ENCODE data around the gene HSD17B11. TPM values are rescaled to one million over a fixed set of nuclear protein-coding genes. Genes with fewer than 3 reads are reported as not detected.
A peak's percentile ranks its signal among the peaks of the same experiment; 100 is the strongest.
"Not testable (repeated sequence)": the region's sequence is repeated elsewhere in the genome, so short reads cannot be mapped to it uniquely, and the experiment has no call there.

The HSD17B11 gene
- total RNA-seq, 1 donor from 2014 or later, result 13.5 TPM

DNA sequence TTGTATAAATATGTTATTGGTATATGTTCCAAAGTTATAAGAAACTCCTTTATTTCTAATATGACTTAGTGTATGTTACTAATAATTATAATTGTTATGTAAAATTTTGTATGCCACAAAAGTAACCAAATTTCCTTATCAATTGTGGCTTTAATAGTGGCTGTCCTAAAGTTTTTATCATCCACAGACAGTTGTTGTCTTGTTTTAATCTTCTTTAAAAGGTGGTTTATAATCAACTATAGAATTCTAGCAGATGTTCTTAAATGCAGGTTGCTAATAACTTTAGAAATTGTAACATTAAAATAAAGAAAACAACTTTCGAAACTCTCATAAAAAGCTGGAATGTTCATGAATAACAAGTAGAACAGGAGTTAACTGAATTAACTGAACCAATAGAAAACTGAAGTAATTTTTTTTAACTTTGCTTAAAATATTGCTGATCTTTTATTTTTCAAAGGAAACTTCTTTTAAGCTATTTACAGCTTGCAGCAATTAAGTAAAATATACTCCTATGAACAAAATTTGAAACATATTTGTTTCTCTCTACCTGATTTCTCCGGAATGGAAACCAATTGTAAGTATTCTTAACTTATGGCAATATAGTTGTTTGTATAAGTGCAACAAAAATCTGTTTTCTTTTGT is 24.3 kb downstream of the HSD17B11 start:
- intact Hi-C loops (cut with micrococcal nuclease), result no loop called here
- DNase-seq (no peak), ATAC-seq (no peak)

DNA sequence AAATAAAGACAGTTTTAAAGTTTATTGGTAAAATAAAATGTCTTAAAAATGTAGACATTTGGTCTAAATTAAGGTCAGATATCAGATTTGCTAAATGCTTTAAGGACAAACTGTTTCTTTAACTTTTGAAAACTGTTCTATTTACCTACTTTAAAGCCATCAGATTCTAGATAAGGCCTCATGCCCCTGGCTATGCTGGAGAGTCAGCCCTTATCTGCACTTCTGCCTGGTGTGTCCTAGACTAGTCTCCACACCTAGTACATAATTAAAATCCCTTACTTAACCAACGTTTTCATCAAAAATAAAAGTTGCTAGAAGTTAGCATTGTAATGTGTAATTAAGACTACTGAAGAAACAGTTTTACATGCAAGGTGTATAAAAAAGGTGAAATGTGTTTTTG is 25.6 kb downstream of the HSD17B11 start:
- ATAC-seq (no peak), DNase-seq (no peak)
- intact Hi-C loops (cut with micrococcal nuclease), result no loop called here

DNA sequence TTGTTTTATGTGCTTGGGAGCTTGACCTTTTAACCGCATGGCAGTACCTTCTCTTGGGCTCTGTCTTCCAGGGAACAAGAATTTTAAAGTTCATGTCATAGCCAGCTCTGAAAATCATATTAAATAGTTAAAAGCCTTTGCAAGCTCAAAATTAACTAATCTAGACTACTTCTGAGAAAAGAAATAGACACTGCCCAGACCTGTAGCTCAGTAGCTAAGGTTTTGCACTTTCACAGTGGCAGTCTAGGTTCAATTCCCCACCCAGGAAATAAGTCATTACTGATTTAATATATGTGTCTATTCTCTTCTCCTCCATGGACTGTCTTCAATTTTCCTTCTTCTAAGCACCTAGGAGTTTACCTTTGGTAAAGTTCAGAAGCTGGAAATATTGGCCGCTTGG is 27.4 kb downstream of the HSD17B11 start:
- intact Hi-C loops (cut with micrococcal nuclease), result no loop called here
- DNase-seq (no peak), ATAC-seq (no peak)

DNA sequence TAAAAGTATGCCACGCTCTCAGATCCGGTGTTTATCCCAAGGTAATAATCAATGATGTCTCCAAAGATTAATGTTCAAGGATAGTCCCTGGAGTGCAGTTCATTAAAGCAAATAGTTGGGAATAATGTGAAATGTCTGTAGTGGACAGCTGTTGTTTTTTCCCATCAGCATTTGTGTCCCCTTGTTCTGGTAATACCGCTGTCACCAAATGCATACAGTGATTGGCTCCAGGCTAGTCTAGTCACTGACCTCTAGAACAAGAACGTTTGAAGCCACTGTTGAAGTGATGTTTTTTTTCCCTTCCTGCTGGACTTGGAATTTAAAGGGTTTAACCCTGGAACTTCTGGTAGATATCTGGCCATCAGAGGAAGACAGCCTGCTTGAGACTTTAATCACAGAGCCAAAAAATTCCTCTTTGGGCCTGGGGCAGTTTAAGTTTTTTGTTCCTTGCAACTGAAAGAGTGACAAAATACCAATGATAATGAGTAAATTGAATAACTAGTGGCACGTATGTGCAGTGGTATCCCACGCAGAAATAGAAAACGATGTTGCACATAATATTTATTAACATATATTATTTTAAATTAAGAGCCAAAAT is 30.6 kb downstream of the HSD17B11 start:
- no peak for ATAC-seq
- DNase-seq, result no peak
- intact Hi-C loops (cut with micrococcal nuclease), result no loop called here

DNA sequence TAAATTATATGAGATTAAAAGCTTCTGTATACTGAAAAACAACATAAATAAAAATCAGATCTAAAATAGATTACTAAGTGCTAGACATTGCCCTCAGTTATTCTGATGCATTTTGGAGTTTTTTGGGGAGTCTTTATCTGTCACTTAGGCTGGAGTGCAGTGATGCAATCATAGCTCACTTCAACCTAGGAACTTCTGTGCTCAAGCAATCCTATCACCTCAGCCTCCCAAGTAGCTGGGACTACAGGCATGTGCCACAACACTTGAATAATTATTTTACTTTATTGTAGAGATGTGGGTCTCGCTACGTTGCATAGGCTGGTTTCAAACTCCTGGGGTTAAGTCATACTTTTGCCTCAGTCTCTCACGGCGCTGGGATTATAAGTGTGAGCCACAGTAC is 31.7 kb downstream of the HSD17B11 start:
- DNase-seq, result no peak
- intact Hi-C loops (cut with micrococcal nuclease), result no loop called here
- ATAC-seq, result no peak

DNA sequence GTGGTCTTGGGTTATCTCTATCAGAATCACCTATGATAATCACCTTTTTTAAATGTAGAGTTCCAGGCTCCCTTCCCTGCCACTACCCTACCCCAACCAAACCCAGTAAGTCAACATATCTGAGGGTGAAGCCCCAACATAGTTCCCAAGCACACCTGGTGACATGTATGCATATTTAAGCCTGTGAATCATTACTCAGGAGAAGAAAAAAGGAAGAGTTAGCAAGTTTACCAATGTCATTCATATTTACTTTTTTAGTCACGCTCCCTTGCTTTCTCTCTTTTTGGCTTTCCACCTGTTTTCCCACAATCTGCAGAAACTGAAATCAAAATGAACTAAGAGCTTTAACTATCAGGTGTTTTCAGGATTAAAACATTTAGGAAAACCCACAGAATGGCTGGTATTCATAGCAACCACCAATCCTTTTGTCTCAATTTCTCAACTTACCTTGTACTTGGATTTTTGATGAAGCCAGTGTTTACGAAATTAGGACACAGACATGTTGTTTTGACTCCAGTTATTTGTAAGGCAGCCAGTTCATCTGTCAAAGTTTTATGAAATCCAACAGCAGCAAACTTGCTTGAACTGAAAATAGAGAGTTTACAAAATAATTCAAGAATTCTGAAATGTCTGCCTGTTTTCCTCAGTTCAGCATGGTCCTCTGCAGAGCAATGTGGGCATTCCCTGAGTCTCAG is 34.0 kb downstream of the HSD17B11 start:
- DNase-seq, result no peak
- ATAC-seq, result no peak
- intact Hi-C loops (cut with micrococcal nuclease), result no loop called here

DNA sequence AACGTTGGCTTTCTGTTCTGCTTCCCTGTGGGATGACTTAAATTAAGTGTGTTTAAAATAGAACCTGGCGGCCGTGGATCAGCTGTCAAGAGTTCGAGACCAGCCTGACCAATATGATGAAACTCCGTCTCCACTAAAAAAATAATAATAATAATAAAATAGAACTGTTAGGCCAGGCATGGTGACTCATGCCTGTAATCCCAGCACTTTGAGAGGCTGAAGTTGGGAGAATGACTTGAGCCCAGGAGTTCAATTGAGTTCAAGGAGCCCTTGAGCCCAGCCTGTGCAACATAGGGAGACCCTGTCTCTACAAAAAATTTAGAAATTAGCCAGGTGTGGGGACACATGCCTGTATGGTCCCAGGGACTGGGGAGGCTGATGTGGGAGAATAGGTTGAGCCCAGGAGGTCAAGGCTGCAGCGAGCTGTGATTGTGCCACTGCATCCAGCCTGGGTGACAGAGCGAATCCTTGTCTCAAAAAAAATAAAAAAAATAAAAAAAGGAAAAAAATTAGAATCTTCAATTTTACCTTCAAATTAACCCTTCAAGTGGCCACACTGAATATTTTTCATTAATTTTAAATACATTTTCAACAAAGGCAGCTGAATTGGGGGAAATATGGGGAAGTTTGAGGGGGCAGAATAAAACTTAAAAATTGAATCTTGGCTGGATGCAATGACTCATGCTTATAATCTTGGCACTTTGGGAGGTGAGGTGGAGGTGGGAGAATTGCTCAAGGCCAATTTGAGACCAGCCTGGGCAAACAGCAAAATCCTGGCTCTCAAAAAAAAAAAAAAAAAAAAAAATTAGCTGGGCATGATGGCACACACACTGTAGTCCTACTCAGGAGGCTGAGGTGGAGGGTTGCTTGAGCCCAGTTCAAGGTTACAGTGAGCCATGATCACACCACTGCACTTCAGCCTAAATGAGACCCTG is 36.6 kb downstream of the HSD17B11 start:
- intact Hi-C loops (cut with micrococcal nuclease), result no loop called here
- ATAC-seq (no peak), DNase-seq (no peak)

DNA sequence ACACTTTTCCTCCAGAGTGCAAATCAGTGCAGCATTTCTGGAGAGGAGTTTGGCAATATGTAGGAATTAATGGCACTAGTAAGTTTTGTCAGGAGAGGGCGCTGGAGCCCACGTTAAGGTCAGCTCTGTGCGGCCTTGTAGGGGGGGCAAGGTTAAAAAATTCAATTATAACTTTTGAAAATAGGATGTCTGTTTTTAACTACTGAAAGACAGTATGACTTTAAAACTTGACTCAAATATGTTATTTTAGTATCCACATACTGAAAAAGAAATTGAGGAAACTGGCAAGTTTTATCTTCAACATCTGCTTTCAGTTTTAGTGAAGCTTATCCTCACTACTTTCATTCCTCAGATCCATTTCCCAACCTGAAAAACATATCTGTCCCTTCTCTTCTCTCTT is 37.4 kb downstream of the HSD17B11 start:
- intact Hi-C loops (cut with micrococcal nuclease), result no loop called here
- ATAC-seq, result peak; percentile 59
- DNase-seq, result no peak

DNA sequence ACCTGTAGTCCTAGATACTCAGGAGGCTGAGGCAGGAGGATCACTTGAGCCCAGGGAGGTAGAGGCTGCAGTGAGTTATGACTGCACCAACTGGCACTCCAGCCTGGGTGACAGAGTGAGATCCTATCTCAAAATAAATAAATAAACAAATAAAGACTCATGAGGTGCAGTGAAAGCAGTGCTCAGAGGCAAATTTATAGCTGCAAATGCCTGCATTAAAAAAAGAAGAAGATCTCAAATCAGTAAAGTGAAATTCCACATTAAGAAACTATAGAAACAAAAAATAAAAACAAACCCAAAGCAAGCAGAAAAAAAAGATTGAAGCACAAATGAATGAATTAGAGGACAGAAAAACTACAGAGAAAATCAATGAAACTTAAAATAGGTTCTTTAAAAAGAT is 45.8 kb downstream of the HSD17B11 start:
- intact Hi-C loops (cut with micrococcal nuclease), result no loop called here
- DNase-seq (no peak), ATAC-seq (no peak)

DNA sequence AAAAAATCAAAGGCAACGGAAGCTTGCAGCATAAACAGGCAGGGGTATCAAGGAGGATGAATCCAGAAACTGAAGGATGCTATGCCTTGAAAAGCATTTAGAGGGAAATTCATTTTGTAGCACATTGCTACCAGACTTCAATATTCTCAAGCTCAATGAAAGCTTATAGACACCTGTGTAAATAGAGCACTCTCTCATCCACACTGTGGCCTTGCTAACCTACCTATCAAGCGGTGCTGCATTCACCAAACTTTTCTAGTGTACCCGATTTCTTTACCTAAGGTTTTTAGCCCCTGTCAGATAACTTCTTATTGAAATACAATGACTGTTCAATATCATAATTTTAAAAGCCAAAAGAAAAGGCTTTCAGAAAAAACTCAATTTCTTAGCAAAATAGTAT is 48.1 kb downstream of the HSD17B11 start:
- intact Hi-C loops (cut with micrococcal nuclease), result no loop called here
- ATAC-seq (no peak), DNase-seq (no peak)

DNA sequence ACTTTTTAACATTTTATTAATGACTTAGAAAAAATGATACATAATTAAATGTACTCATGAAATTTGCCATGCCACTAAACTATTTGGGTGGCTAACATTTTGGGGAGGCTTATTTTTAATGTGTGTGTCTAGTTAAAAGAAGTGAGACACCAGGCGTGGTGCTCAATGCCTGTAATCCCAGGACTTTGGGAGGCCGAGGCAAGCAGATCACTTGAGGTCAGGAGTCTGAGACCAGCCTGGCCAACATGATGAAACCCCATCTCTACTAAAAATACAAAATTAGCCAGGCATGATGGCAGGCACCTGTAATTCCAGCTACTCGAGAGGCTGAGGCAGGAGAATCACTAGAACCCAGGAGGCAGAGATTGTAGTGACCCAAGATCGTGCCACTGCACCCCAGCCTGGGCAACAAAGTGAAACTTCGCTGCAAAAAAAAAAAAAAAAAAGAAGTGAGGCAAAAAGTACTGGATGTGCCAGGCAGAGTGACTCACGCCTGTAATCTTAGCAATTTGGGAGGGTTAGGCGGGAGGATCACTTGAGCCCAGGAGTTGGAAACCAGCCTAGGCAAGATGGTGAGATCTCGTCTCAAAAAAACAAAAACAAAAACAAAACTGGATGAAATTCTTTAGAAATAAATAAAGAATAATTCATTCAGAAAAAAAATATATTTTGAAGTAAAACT is 48.9 kb downstream of the HSD17B11 start:
- peak; percentile 52 for ATAC-seq
- intact Hi-C loops (cut with micrococcal nuclease); DNase-seq: not testable (repeated sequence)

DNA sequence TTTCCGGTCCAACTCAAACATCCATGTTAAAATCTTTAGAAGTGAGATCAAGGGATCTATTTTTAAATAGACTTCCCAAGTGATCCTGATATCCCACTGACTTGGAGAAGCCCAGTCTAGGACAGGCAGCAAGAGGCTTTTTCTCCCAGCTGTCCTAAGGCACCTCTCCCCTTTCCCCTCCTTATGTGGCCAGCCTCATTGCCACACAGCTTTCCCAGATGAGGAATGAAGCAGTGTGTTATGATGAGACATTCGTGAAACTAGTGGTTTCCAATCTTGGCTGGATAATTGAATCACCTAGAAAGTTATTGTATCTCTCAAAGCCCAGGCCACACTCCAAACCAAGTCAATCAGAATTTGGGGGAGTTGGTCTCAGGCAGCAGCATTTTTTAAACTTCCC is 51.5 kb downstream of the HSD17B11 start:
- ATAC-seq (no peak), DNase-seq (no peak)
- intact Hi-C loops (cut with micrococcal nuclease), result no loop called here

DNA sequence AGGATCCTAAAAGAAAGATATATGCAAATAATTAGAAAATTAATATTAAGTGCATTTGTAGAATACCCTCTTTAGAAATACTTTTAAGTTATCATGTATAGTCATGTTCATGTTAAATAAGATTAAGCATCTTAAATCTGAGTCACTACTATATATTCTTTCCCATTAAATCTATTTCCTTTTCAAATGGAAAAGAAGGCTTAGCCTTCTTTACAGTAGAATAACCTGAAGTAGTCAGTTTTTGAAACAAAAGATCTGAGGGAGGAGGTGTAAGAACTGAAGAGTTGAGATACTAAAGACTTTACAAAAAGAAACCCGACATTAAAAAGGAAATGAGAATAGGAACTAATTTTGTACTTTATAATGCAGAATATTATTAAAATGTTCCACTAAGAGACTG is 53.6 kb downstream of the HSD17B11 start:
- intact Hi-C loops (cut with micrococcal nuclease), result no loop called here
- ATAC-seq, result no peak
- DNase-seq, result no peak

DNA sequence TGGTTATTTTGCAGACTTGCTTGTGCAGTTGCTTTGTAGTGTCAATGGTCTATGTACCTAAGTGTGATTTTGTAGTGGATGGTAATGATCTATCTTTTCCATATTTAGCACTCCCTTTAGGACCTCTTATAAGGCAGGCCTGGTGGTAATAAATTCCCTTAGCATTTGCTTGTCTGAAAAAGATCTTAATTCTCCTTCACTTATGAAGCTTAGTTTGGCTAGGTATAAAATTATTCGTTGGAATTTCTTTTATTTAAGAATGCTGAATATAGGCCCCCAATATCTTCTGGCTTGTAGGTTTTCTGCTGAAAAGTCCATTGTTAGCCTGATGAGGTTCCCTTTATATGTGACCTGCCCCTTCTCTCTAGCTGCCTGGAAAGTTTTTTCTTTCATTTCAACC is 57.7 kb downstream of the HSD17B11 start:
- ATAC-seq, result no peak
- intact Hi-C loops (cut with micrococcal nuclease), result no loop called here
- DNase-seq, result no peak

DNA sequence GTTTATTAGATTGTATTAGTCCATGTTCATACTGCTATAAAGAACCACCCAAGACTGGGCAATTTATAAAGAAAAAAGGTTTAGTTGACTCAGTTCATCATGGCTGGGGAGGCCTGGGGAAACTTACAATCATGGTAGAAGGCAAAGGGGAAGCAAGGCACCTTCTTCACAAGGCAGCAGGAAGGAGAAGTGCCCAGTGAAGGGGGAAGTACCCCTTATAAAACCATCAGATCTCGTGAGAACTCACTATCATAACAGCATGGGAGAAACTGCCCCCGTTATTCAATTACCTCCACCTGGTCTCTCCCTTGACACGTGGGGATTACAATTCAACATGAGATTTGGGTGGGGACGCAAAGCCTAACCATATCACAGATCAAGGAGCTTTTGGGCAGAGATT is 60.2 kb downstream of the HSD17B11 start:
- DNase-seq, result no peak
- intact Hi-C loops (cut with micrococcal nuclease), result no loop called here
- no peak for ATAC-seq

DNA sequence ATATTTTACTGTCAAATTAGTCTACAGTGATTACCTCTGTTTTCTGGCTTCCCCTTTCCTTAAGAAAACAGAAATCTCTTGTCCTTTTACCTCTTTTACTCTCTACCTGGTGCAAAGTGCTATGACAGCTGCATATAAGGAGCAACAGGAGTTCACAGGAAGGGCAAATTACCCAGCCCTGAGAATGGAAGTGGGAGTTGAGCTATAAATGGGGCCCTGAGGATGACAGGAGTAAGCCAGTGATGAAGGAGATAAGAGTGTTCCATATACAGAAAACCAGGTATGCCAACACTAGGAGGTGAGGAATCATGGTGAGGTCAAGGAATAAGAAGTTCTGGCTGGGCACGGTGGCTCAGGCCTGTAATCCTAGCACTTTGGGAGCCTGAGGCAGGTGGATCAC is 63.9 kb downstream of the HSD17B11 start:
- DNase-seq (no peak), ATAC-seq (no peak)
- intact Hi-C loops (cut with micrococcal nuclease), result no loop called here

DNA sequence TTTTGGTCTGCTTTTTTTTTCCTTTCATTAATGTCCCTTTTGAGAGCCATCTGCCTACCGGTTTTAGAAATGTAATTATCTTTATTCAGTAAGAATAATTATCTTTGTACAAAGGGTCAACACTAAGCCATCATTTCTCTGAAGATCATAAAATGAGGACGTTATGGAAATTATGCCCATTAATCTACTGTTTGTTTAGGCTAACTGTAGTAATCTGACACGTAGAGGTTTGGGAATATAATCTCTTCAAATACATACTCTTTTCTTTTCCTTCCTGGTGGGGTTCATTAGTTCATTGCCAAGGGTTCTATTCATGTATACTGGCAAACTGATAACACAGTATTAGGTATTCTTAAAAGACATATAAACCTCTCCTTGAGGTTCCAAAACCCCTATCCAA is 64.5 kb downstream of the HSD17B11 start:
- intact Hi-C loops (cut with micrococcal nuclease), result no loop called here
- ATAC-seq, result no peak

DNA sequence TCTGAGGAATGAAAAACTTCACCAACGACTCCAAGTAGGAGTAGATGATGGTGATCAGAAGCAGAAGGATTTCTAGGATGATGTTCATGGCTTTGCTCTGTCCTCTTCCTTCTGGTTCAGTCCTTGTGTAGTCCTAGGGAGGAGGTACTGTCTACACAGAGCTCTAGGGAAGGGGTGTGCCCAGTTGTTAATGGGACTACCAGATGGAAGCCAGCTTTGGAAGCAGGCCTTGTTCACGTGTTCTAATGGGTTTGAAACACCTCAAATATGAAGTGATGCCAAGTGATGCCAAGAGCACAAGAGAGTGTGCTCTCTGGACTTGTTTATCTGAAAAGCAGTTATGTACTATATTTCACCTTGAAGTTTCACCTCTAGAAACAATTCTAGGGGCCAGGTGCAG is 68.2 kb downstream of the HSD17B11 start, which contains the start of gene HSD17B13:
Gene HSD17B13, minus strand, starts transcription at position 129 of the 400 bp plus-strand sequence. Its CDS starts 41 bp downstream, at position 88.
- ATAC-seq (no peak), DNase-seq (no peak)
- intact Hi-C loops (cut with micrococcal nuclease), result no loop called here

More for the DNA sequence above, 64.5 kb downstream of the HSD17B11 start:
- DNase-seq, result no peak

DNA sequence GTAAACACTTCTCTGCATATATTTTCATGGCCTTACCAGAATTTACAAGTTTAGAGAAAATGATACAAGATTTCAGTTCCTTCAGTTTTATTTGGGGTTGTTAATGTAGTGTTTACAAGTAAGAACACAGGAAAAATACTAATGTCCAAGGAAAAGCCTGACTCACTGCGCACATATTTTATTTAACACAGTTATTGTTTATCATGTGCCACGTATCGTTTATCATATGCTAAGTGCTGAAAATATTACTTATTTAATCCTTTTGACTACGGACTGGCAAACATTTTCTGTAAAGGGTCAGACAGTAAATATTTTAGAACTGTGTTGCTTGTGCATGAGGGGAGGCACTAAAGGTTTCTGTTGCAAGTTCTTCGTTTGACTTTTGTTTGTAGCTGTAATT is 69.1 kb downstream of the HSD17B11 start:
- ATAC-seq (no peak), DNase-seq (no peak)
- intact Hi-C loops (cut with micrococcal nuclease), result no loop called here
